ENCODE measurements around the gene PDE6B. TPM values are rescaled to one million over a fixed set of nuclear protein-coding genes. Genes with fewer than 3 reads are reported as not detected.

The PDE6B gene
- total RNA-seq, 1 donor from 2014 or later, result 2.3 TPM

- no peak for DNase-seq
- Mint-ChIP-seq H3K9me3 (ENCODE audit: unreplicated experiment) (peaks cover under 1% of the 10 kb centered on the region), H3K27ac (ENCODE audit: unreplicated experiment) (no peak overlapping the region), H3K4me1 (ENCODE audit: low read depth, unreplicated experiment) (peaks cover 1% of the 10 kb centered on the region), H3K36me3 (ENCODE audit: unreplicated experiment) (peaks cover 2% of the 10 kb centered on the region), H3K27me3 (ENCODE audit: unreplicated experiment) (peaks cover 7% of the 10 kb centered on the region), H3K4me3 (ENCODE audit: unreplicated experiment) (no peak overlapping the region)
- no peak for TF ChIP-seq CTCF (IDR thresholded peaks at IDR 0.05; ENCODE audit: partially characterized antibody, unreplicated experiment)
Observed at GRCh38 chr4:680091-680490, 54.7 kb downstream of the PDE6B start.

- Mint-ChIP-seq H3K4me3 (ENCODE audit: unreplicated experiment) (peak overlapping the region; percentile 30), H3K27me3 (ENCODE audit: unreplicated experiment) (peaks cover 11% of the 10 kb centered on the region), H3K9me3 (ENCODE audit: unreplicated experiment) (peaks cover 4% of the 10 kb centered on the region), H3K27ac (ENCODE audit: unreplicated experiment) (no peak overlapping the region), H3K4me1 (ENCODE audit: low read depth, unreplicated experiment) (peaks cover 1% of the 10 kb centered on the region), H3K36me3 (ENCODE audit: unreplicated experiment) (peaks cover 5% of the 10 kb centered on the region)
- peak; percentile 34 for DNase-seq
- no peak for TF ChIP-seq CTCF (IDR thresholded peaks at IDR 0.05; ENCODE audit: partially characterized antibody, unreplicated experiment)
Observed at GRCh38 chr4:680551-680927, 55.2 kb downstream of the PDE6B start.

GRCh38 chr4:680928-681645 lies 55.7 kb downstream of the PDE6B start:
- no peak for TF ChIP-seq CTCF (IDR thresholded peaks at IDR 0.05; ENCODE audit: partially characterized antibody, unreplicated experiment)
- peak; percentile 77 for DNase-seq
- Mint-ChIP-seq H3K27ac (ENCODE audit: unreplicated experiment) (no peak overlapping the region), H3K9me3 (ENCODE audit: unreplicated experiment) (peaks cover 4% of the 10 kb centered on the region), H3K27me3 (ENCODE audit: unreplicated experiment) (peaks cover 12% of the 10 kb centered on the region), H3K4me3 (ENCODE audit: unreplicated experiment) (peak overlapping the region; percentile 30), H3K4me1 (ENCODE audit: low read depth, unreplicated experiment) (peaks cover 1% of the 10 kb centered on the region), H3K36me3 (ENCODE audit: unreplicated experiment) (peaks cover 5% of the 10 kb centered on the region)

GRCh38 chr4:681736-682451 lies 56.5 kb downstream of the PDE6B start:
- Mint-ChIP-seq H3K4me1 (ENCODE audit: low read depth, unreplicated experiment) (peaks cover 1% of the 10 kb centered on the region), H3K4me3 (ENCODE audit: unreplicated experiment) (no peak overlapping the region), H3K9me3 (ENCODE audit: unreplicated experiment) (peaks cover 4% of the 10 kb centered on the region), H3K27me3 (ENCODE audit: unreplicated experiment) (peaks cover 12% of the 10 kb centered on the region), H3K27ac (ENCODE audit: unreplicated experiment) (no peak overlapping the region), H3K36me3 (ENCODE audit: unreplicated experiment) (peaks cover 5% of the 10 kb centered on the region)
- TF ChIP-seq CTCF (IDR thresholded peaks at IDR 0.05; ENCODE audit: partially characterized antibody, unreplicated experiment), result no peak
- DNase-seq, result peak; percentile 27
